Activated CD8-positive, alpha-beta T cell treated with anti-CD3 and anti-CD28 coated beads for 36 hours (primary cell): Measurements from ENCODE around the gene NKD1. TPM values are rescaled to one million over a fixed set of nuclear protein-coding genes. Genes with fewer than 3 reads are reported as not detected.
A peak's percentile ranks its signal among the peaks of the same experiment; 100 is the strongest.

ENCODE experiments used
- ATAC-seq: fragments of 200-7000 bp; cut with Tn5 transposase; one replicate; pipeline ENCODE4 v1.10.0; 2021; ENCODE audit warnings: mild to moderate bottlenecking, moderate library complexity
- CTCF ChIA-PET: fragments of 350-600 bp; sonication (Branson Sonifier 250); formaldehyde crosslinking; loops from one replicate; lab custom pipeline; 2021; ENCODE audit warnings: antibody characterized with exemption; lab: Charles Lee
- POLR2A ChIA-PET: fragments of 350-600 bp; sonication (Branson Sonifier 250); formaldehyde crosslinking; loops from one replicate; lab custom pipeline; 2021; ENCODE audit warnings: antibody characterized with exemption; lab: Charles Lee
- DNase-seq: peaks from one replicate; pipeline ENCODE4 v3.0.0-alpha.2; 2020
- H3K27ac Mint-ChIP-seq: one replicate; pipeline ENCODE4 v1.8.0; 2021; ENCODE audit warnings: mild to moderate bottlenecking, mixed read lengths
- H3K27me3 Mint-ChIP-seq: one replicate; pipeline ENCODE4 v1.8.0; 2021; ENCODE audit warnings: mixed read lengths
- H3K36me3 Mint-ChIP-seq: one replicate; pipeline ENCODE4 v1.8.0; 2021; ENCODE audit warnings: low read depth, mixed read lengths
- H3K4me1 Mint-ChIP-seq: one replicate; pipeline ENCODE4 v1.8.0; 2021; ENCODE audit warnings: low read depth, mixed read lengths
- H3K4me3 Mint-ChIP-seq: one replicate; pipeline ENCODE4 v1.8.0; 2021; ENCODE audit warnings: mild to moderate bottlenecking, moderate library complexity, mixed read lengths
- H3K9me3 Mint-ChIP-seq: one replicate; pipeline ENCODE4 v1.8.0; 2021; ENCODE audit warnings: mixed read lengths
- CTCF ChIP-seq: fragments of 200-600 bp; IDR thresholded peaks from one replicate; pipeline ENCODE4 v1.8.0; 2022; ENCODE audit warnings: antibody characterized with exemption, mild to moderate bottlenecking
- intact Hi-C: fragments of 100-400 bp; cut with micrococcal nuclease; formaldehyde crosslinking; loops from one replicate; pipeline ENCODE4 v1.10.0; 2022
- total RNA-seq, 2 experiments: library from RNA; stranded (reverse); gene quantifications; one replicate each; pipeline ENCODE4 v1.2.3, GENCODE V29; 2021

NKD1 gene
- total RNA-seq, 2 experiments from 2014 or later = 1.9 to 3.6 TPM

GRCh38 chr16:50695017-50696000 is 147.1 kb downstream of the NKD1 start:
- no peak for ATAC-seq
- no peak for TF ChIP-seq CTCF
- POLR2A ChIA-PET = interaction anchor here (1.3 to 3.5 kb wide), 2 partner anchors 9 to 14 kb away, joined by 7 to 19 read pairs; partner anchors contain the start of gene SNX20
- Mint-ChIP-seq H3K9me3 (no peaks in the 10 kb centered on the region), H3K27me3 (peaks cover 8% of the 10 kb centered on the region), H3K27ac (peak overlapping the region; percentile 60), H3K36me3 (no peaks in the 10 kb centered on the region), H3K4me3 (no peak overlapping the region), H3K4me1 (peaks cover 67% of the 10 kb centered on the region)
- DNase-seq = no peak
- intact Hi-C loops = loop anchor here (5.0 kb wide), 1 partner anchor 47 kb away; the partner anchor contains the start of gene CYLD
- CTCF ChIA-PET = interaction anchor here (1.0 to 2.0 kb wide), 5 partner anchors 10 to 52 kb away, joined by 3 to 7 read pairs (median 3); no protein-coding TSS in a partner anchor

- TF ChIP-seq CTCF = no peak
- H3K27me3 Mint-ChIP-seq = peaks cover 8% of the 10 kb centered on the region
- H3K9me3 Mint-ChIP-seq = no peaks in the 10 kb centered on the region
- ATAC-seq = no peak
- no peaks in the 10 kb centered on the region for H3K36me3 Mint-ChIP-seq
- no peak overlapping the region for H3K4me3 Mint-ChIP-seq
- intact Hi-C loops = loop anchor here (5.0 kb wide), 1 partner anchor 46 kb away; the partner anchor contains the start of gene CYLD
- peak overlapping the region; percentile 60 for H3K27ac Mint-ChIP-seq
- no peak for DNase-seq
- ChIA-PET POLR2A (interaction anchor here (0.6 to 3.5 kb wide), 3 partner anchors 10 to 47 kb away, joined by 3 to 19 read pairs (median 4); no protein-coding TSS in a partner anchor), CTCF (interaction anchor here (1.1 to 2.0 kb wide), 9 partner anchors 11 to 51 kb away, joined by 3 to 7 read pairs (median 3); partner anchors contain the start of gene SNX20)
- H3K4me1 Mint-ChIP-seq = peaks cover 69% of the 10 kb centered on the region
Observed at GRCh38 chr16:50696126-50696525, 147.9 kb downstream of the NKD1 start.

- H3K27ac Mint-ChIP-seq = peak overlapping the region; percentile 90
- intact Hi-C loops = loop anchor here (5.0 kb wide), 1 partner anchor 46 kb away; the partner anchor contains the start of gene CYLD
- H3K4me3 Mint-ChIP-seq = no peak overlapping the region
- CTCF ChIA-PET = interaction anchor here (1.1 to 2.0 kb wide), 8 partner anchors 12 to 50 kb away, joined by 3 to 7 read pairs (median 4); partner anchors contain the start of gene SNX20
- peak; percentile 63 for DNase-seq
- ATAC-seq = peak; percentile 35
- H3K36me3 Mint-ChIP-seq = no peaks in the 10 kb centered on the region
- POLR2A ChIA-PET = interaction anchor here (0.6 to 3.5 kb wide), 5 partner anchors 11 to 47 kb away, joined by 3 to 19 read pairs (median 4); partner anchors contain the start of gene SNX20
- peaks cover 69% of the 10 kb centered on the region for H3K4me1 Mint-ChIP-seq
- no peak for TF ChIP-seq CTCF
- H3K27me3 Mint-ChIP-seq = peaks cover 8% of the 10 kb centered on the region
- no peaks in the 10 kb centered on the region for H3K9me3 Mint-ChIP-seq
Observed at GRCh38 chr16:50696575-50697420, 148.6 kb downstream of the NKD1 start.

GRCh38 chr16:50697421-50697715 is 149.2 kb downstream of the NKD1 start:
- H3K4me1 Mint-ChIP-seq = peaks cover 68% of the 10 kb centered on the region
- TF ChIP-seq CTCF = no peak
- ChIA-PET CTCF (interaction anchor here (1.1 to 1.5 kb wide), 4 partner anchors 12 to 50 kb away, joined by 3 to 5 read pairs (median 4); partner anchors contain the start of gene SNX20), POLR2A (interaction anchor here (1.1 to 3.5 kb wide), 5 partner anchors 11 to 46 kb away, joined by 3 to 19 read pairs (median 4); partner anchors contain the start of gene SNX20)
- peaks cover 8% of the 10 kb centered on the region for H3K27me3 Mint-ChIP-seq
- H3K27ac Mint-ChIP-seq = peak overlapping the region; percentile 90
- ATAC-seq = no peak
- intact Hi-C loops = loop anchor here (5.0 kb wide), 1 partner anchor 45 kb away; the partner anchor contains the start of gene CYLD
- no peaks in the 10 kb centered on the region for H3K36me3 Mint-ChIP-seq
- H3K4me3 Mint-ChIP-seq = peak overlapping the region; percentile 68
- no peaks in the 10 kb centered on the region for H3K9me3 Mint-ChIP-seq
- DNase-seq = no peak
